Stimulated activated naive B cell treated with anti-CD40 and anti-IgM and Interleukin-4, amounts not matched to agents 10 μg/mL and 1 μg/mL and 100 μg/mL, for 72 hours (primary cell): ENCODE data around the gene SLC28A2.

Source experiments
- ATAC-seq, 2 donors: fragments of 150-1000 bp; cut with Tn5 transposase; replicated peaks; 2 replicates each; pipeline ENCODE4 v1.10.0; 2021; ENCODE audit warnings: moderate library complexity in 1 of 2
- DNase-seq: peaks from one replicate; pipeline ENCODE4 v3.0.0; 2021
- H3K27ac Mint-ChIP-seq: one replicate; pipeline ENCODE4 v1.8.0; 2022; ENCODE audit warnings: mild to moderate bottlenecking, mixed read lengths
- H3K27me3 Mint-ChIP-seq, 2 donors: one replicate each; pipeline ENCODE4 v1.8.0; 2022; ENCODE audit warnings: mixed read lengths in 2 of 2
- H3K36me3 Mint-ChIP-seq, 2 donors: one replicate each; pipeline ENCODE4 v1.8.0; 2022; ENCODE audit warnings: mixed read lengths in 2 of 2, mild to moderate bottlenecking in 1 of 2
- H3K4me1 Mint-ChIP-seq, 2 donors: one replicate each; pipeline ENCODE4 v1.8.0; 2022; ENCODE audit warnings: mixed read lengths in 2 of 2, mild to moderate bottlenecking in 1 of 2
- H3K4me3 Mint-ChIP-seq, 2 donors: one replicate each; pipeline ENCODE4 v1.8.0; 2022; ENCODE audit warnings: mild to moderate bottlenecking in 2 of 2, mixed read lengths in 2 of 2, moderate library complexity in 1 of 2
- H3K9me3 Mint-ChIP-seq, 2 donors: one replicate each; pipeline ENCODE4 v1.8.0; 2022; ENCODE audit warnings: mixed read lengths in 2 of 2, mild to moderate bottlenecking in 1 of 2

SLC28A2 gene

DNA sequence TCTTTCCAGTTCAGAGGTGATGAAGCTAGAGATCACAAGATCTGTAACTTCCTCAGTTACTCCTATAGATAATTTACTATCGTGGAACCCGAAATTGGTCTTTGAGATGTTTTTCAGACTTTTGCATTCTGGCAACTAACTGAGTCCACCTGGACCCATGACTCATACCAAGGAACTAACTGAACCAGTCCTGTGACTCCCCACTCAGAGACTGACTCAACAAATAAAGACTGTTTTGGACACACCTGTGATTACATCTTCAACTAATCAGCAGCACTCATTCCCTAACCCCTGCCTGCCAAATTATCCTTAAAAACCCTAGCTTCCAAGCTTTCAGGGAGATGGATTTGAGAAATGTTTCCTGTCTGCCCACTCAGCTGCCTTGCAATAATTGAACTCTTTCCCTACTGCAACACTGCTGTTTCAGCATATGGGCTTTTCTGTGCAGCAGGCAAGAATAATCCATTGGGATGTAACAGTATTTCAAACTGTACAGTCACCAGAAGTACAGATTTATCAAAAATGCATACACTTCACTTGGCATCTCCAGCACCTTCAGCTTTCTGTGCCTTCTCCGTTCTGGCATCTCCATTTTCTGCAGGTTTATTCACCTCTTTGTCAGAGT is 68.7 kb downstream of the SLC28A2 start:
- Mint-ChIP-seq H3K4me3 (no peak overlapping the region), H3K36me3 (no peaks in the 10 kb centered on the region), H3K4me1 (no peaks in the 10 kb centered on the region), H3K27ac (no peak overlapping the region), H3K27me3 (peaks cover 20 to 28% of the 10 kb centered on the region in 2 donors), H3K9me3 (peaks cover 0 to 1% of the 10 kb centered on the region in 2 donors)
- ATAC-seq (no peak), DNase-seq (no peak)

DNA sequence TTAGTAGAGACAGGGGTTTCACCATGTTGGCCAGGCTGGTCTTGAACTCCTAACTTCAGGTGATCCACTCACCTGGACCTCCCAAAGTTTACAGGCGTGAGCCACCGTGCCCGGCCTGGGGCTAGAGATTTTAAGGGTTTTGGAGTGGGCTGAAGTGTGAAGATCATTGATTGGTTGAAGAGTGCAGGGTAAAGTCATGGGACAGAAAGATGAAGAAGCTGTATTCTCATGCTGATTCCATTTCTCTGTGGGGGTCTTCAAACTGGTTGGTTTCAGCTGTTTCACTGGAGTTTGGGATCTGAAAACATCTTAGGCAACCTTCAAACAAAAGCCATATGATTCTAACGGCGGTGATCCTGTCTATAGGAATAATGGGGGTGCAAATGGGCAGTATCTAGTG is 74.2 kb downstream of the SLC28A2 start:
- ATAC-seq (no peak), DNase-seq (no peak)
- H3K4me3 Mint-ChIP-seq: no peak overlapping the region
- H3K27ac Mint-ChIP-seq: no peak overlapping the region
- H3K9me3 Mint-ChIP-seq: no peaks in the 10 kb centered on the region
- no peaks in the 10 kb centered on the region for H3K36me3 Mint-ChIP-seq
- no peaks in the 10 kb centered on the region for H3K4me1 Mint-ChIP-seq
- peaks cover 18 to 28% of the 10 kb centered on the region in 2 donors for H3K27me3 Mint-ChIP-seq

DNA sequence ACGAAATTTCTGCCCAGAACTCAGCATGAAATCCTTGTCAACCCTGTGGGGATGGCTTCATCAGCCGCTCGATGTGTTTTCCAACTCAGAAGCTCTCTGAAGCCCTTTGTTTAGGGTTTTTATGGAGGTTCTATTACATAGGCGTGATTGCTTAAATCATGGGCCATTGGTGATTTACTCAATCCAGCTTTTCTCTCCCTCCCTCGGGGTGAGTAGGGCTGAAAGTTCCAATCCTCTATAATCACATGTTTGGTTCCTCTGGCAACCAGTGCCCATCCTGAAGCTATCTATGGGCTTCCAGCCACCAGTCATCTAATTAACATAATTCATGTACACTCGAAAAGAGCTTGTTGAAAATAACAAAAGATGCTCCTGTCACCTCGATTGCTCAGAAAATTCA is 74.7 kb downstream of the SLC28A2 start:
- no peak for ATAC-seq

More for the DNA sequence above, 74.7 kb downstream of the SLC28A2 start:
- Mint-ChIP-seq H3K36me3 (no peaks in the 10 kb centered on the region), H3K4me3 (no peak overlapping the region), H3K9me3 (no peaks in the 10 kb centered on the region), H3K4me1 (no peaks in the 10 kb centered on the region), H3K27me3 (peaks cover 21 to 30% of the 10 kb centered on the region in 2 donors), H3K27ac (no peak overlapping the region)
- DNase-seq: no peak
